ENCODE measurements around the gene TSKU. TPM values are rescaled to one million over a fixed set of nuclear protein-coding genes. Genes with fewer than 3 reads are reported as not detected.

The TSKU gene
- total RNA-seq, 2 donors from 2014 or later: 71.2 to 72.8 TPM

- H3K27ac ChIP-seq: no peak overlapping the region
- TF ChIP-seq POLR2AphosphoS5 (IDR thresholded peaks at IDR 0.05) (no peak), CTCF (IDR thresholded peaks at IDR 0.05) (no peak), POLR2A (IDR thresholded peaks at IDR 0.05) (no peak)
- no peak for DNase-seq (ENCODE audit: low spot score)
- 36% methylated on average over 7 of the region's 7 CpGs for WGBS
- H3K4me3 ChIP-seq: no peak overlapping the region
- no peaks in the 10 kb centered on the region for H3K9me3 ChIP-seq
- H3K4me1 ChIP-seq (replicated peaks): no peaks in the 10 kb centered on the region
- intact Hi-C loops (cut with DNase I): no loop called here
- H3K36me3 ChIP-seq: no peaks in the 10 kb centered on the region
- H3K27me3 ChIP-seq (replicated peaks; ENCODE audit: insufficient read depth): no peaks in the 10 kb centered on the region
Observed at GRCh38 chr11:76837696-76838677, 54.8 kb downstream of the TSKU start.

DNA sequence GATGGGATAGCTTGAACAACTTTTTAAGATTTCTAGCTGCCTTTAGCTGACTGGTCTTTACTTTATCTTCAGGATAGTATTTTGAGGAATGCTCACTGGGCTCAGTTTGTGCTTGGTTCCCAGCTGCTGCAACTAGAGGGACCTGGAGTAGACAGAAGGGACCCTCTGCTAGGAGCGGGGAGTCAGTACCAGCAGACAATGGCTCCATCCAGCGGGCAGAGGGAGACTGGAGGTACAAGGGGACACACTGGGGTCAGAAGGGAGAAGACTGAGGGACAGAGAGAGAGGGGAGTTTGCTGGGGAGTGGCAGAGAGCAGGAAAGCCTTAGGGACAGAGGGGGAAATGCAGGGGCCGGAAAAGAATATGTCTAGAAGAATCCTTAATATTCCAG lies 55.5 kb downstream of the TSKU start:
- Histone ChIP-seq H3K4me3 (no peak overlapping the region), H3K4me1 (replicated peaks) (no peaks in the 10 kb centered on the region), H3K36me3 (no peaks in the 10 kb centered on the region), H3K27me3 (replicated peaks; ENCODE audit: insufficient read depth) (no peaks in the 10 kb centered on the region), H3K27ac (no peak overlapping the region), H3K9me3 (no peaks in the 10 kb centered on the region)
- no peak for DNase-seq (ENCODE audit: low spot score)
- intact Hi-C loops (cut with DNase I): no loop called here
- 76% methylated on average over 3 of the region's 3 CpGs for WGBS
- TF ChIP-seq POLR2A (IDR thresholded peaks at IDR 0.05): no peak
- TF ChIP-seq CTCF (IDR thresholded peaks at IDR 0.05): no peak
- TF ChIP-seq POLR2AphosphoS5 (IDR thresholded peaks at IDR 0.05): no peak

DNA sequence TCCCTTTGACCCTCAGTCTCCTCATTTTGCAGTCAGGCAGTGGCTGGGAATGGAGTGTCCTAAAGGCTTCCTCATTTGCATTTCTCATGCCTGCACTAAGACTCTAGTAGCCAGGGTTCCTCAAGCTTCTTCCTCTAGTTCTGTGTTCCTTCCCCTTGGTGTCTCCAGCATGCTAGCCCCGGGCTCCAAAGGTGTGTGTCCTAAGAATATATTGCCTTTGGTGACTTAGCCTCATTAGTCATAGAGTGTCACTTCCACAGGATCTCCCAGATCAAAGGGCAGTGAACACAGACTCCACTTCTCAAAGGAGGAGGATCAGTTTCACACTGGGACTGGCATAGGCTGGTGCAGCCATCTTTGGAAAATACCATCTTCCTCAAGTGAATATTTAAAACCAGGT lies 56.2 kb downstream of the TSKU start:
- no peaks in the 10 kb centered on the region for H3K4me1 ChIP-seq (replicated peaks)
- intact Hi-C loops (cut with DNase I): no loop called here
- DNase-seq (ENCODE audit: low spot score): no peak
- no peaks in the 10 kb centered on the region for H3K9me3 ChIP-seq
- 60% methylated on average over 1 of the region's 1 CpG for WGBS
- TF ChIP-seq POLR2AphosphoS5 (IDR thresholded peaks at IDR 0.05) (no peak), POLR2A (IDR thresholded peaks at IDR 0.05) (no peak), CTCF (IDR thresholded peaks at IDR 0.05) (no peak)
- no peaks in the 10 kb centered on the region for H3K36me3 ChIP-seq
- no peaks in the 10 kb centered on the region for H3K27me3 ChIP-seq (replicated peaks; ENCODE audit: insufficient read depth)
- H3K27ac ChIP-seq: no peak overlapping the region
- H3K4me3 ChIP-seq: no peak overlapping the region

DNA sequence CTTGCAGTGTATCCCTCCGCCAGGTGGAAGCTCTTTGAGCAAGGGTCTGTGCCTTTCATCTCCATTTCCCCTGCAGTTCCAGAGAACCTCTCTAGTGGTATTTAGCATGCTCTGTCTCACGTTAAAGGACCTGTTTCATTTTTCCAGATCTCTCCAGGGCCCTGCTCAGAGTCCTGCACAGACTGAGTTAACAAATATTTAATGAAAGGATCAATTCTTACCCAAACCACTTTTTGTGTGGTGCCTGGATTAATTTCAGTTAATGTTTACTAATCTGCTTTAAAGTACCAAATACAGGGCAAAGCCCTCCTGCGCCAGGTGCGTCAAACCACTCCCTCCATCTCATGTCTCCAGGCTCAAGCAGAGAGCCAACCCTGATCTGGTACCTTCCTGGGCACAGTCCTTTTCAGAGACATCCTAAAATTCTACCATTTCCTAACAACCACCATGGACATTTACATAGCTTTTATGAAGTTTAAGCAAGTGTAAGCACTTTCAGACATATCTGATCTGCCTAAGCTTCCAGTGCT lies 58.8 kb downstream of the TSKU start:
- Histone ChIP-seq H3K27me3 (replicated peaks; ENCODE audit: insufficient read depth) (no peaks in the 10 kb centered on the region), H3K27ac (no peak overlapping the region), H3K9me3 (no peaks in the 10 kb centered on the region), H3K4me1 (replicated peaks) (no peaks in the 10 kb centered on the region), H3K36me3 (no peaks in the 10 kb centered on the region), H3K4me3 (no peak overlapping the region)
- TF ChIP-seq POLR2A (IDR thresholded peaks at IDR 0.05) (no peak), CTCF (IDR thresholded peaks at IDR 0.05) (no peak), POLR2AphosphoS5 (IDR thresholded peaks at IDR 0.05) (no peak)
- whole genome bisulfite sequencing: 92% methylated on average over 4 of the region's 4 CpGs
- DNase-seq (ENCODE audit: low spot score): no peak
- intact Hi-C loops (cut with DNase I): no loop called here
